Measurements from ENCODE around the gene UBE2I.

UBE2I gene

DNA sequence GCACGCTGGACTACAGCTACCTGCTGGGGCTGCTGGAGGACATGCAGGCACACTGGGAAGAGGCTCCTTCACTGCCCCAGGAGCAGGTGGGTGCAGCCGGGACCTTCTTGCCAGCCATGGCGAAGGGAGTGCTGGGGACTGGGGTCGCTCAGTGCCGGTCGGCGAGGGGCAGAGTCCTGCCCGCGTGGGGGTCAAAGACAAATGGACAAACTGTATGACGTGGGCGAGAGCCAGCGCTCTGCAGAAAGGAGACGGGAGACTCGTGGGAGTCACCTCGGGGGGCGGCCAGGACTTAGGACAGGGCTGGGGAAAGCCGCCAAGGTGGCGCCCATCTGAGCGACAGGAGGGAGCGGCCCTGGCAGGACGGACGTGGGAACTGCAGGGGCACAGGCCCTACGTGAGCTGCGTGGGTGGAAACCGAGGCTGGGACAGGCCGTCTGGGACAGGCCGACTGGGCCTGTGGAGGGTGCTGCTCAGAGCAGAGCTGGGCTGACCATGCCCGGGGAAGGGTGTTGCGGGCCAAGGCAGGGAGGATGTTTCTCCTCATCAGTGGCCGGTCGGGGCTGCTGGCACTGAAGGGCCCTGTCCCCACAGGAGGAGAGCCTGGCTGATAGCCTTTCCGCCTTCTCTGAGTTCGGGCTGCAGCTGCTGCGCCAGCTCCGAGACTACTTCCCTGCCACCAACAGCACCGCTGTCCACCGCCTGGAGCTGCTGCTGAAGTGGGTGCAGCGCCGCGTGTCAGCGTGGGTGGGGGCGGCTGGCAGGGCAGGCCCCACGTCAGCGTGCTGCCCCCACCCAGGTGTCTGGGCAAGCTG lies 34.2 kb downstream of the UBE2I start:
- no peak for DNase-seq (ENCODE audit: low spot score)

DNA sequence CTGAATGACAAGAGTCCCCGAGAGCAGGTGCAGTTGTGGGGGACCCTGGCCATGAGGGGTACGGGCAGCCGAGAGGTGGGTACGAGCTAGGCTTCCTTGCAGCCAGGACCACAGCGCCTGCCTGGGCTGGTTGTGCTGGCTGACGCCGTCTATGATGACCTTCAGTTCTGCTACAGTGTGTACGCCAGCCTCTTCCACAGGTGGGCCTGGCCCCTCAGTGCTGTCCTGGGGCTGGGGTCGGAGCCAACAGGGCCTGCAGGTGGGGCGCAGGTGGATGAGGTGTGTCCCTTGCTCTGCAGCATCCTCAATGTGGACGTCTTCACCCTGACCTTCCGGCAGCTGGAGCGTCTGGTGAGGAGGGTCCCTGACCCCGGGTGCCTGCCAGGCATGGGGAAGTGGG lies 35.1 kb downstream of the UBE2I start:
- DNase-seq (ENCODE audit: low spot score), result no peak

DNA sequence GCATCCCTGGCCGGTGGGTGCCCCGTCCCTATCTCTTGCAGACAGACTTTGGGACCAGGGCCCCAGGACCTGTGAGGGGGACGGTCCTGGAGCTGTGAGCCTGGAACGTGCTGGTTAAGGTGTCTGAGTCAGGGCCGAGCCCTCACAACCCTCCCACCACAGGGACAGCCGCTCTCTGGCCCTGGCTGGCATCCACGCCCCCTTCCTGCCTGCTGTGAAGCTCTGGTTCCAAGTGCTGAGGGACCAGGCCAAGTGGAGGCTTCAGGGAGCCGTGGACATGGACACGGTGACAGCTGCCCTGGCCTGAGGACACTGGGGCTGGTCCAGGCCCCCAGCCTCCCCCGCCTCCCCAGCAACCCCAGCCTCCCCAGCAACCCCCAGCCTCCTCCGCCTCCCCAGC lies 35.7 kb downstream of the UBE2I start:
- DNase-seq (ENCODE audit: low spot score), result no peak

DNA sequence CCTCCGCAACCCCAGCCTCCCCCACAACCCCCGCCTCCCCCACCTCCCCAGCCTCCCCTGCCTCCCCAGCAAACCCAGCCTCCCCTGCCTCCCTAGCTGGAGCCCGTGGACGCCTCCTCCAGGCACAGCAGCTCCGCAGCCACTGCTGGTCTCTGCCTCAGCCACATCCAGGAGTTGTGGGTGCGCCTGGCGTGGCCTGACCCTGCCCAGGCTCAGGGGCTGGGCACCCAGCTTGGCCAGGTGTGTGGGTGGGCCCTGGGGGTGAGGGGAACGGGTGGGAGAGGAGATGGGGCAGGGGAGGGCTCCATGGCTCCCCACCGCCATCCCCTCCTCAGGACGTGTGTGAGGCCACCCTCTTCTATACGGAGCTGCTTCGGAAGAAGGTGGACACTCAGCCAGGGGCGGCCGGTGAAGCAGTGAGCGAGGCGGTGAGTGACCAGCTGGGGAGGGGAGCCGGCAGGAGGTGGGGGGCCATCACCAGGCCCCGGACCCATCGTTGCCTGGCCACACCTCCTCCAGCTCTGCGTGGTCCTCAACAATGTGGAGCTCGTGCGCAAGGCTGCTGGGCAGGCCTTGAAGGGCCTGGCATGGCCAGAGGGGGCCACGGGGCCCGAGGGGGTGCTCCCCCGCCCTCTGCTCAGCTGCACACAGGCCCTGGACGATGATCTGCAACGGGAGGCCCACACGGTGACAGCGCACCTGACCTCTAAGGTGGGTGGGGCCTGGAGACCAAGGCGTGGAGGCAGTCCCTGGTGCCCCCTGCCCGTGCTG lies 36.4 kb downstream of the UBE2I start:
- DNase-seq (ENCODE audit: low spot score), result no peak

DNA sequence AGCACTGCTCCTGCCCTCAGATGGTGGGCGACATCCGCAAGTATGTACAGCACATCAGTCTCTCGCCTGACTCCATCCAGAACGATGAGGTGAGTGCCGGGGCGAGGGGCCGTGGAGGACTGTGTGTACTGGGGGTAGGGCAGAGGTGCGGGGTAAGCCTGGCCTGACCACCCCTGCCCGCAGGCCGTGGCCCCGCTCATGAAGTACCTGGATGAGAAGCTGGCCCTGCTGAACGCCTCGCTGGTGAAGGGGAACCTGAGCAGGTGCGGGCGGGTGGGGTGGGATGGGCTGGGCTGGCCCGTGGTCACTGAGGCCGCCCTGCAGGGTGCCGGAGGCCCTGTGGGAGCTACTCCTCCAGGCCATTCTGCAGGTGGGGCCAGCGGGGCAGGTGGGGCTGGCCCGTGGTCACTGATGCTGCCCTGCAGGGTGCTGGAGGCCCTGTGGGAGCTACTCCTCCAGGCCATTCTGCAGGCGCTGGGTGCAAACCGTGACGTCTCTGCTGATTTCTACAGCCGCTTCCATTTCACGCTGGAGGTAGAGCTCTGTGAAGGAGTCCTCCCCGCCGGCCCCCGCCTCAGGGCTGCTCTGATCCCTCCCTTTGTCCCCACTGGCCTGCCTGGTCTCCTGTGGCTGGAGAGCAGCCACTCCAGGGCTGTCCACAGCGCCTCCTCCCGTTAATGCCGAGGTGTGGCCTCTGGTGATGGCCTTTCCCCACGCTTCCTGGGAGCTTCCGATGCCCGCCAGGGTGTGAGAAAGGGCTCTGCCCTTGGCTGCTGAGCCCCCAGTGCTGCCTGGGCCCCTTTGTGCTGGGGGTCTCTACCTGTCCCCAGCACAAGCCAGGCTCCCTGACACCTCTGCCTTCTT lies 37.2 kb downstream of the UBE2I start:
- DNase-seq (ENCODE audit: low spot score), result no peak

DNA sequence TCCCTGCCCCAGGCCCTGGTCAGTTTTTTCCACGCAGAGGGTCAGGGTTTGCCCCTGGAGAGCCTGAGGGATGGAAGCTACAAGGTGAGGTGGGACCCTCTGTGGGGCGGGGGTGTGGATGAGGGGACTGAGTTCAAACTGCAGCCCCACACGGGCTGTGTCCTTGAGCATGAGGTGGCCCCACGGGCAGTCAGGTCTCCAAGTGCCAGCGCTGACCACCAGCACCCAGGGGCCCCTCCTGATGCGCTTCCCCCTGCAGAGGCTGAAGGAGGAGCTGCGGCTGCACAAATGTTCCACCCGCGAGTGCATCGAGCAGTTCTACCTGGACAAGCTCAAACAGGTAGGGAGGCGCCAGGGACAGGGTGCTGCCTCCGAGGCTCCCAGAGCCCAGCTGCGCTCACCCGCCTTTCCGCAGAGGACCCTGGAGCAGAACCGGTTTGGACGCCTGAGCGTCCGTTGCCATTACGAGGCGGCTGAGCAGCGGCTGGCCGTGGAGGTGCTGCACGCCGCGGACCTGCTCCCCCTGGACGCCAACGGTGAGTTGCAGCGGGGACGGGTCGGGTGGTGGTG lies 37.9 kb downstream of the UBE2I start:
- DNase-seq (ENCODE audit: low spot score), result no peak

DNA sequence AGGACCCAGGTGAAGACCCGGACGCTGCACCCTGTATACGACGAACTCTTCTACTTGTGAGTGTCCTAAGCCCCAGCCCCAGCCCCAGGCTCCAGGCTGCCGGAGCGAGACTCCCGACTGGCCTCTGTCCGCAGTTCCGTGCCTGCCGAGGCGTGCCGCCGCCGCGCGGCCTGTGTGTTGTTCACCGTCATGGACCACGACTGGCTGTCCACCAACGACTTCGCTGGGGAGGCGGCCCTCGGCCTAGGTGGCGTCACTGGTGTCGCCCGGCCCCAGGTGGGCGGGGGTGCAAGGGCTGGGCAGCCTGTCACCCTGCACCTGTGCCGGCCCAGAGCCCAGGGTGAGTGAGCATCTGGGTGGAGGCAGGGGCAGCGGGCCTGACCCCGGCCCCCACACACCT lies 38.5 kb downstream of the UBE2I start:
- DNase-seq (ENCODE audit: low spot score), result no peak

DNA sequence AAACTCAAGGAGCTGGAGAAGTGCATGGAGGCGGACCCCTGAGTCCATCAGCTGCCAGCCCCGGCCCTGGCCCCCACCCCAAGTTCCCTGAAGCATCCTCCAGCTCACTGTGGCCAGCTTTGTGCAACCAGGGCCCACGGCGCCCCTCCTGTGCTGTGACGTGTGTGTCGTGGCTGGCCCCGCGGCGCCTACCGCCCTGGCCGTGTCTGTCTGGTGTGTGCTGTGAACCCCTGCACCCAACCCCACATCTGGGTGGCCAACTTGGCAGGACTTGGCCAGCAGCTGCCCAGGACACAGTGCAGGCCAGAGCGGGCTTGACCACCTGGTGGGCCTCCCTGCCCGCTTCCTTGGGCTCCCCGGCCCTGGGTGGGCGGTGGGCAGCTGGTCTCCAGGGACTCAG lies 39.0 kb downstream of the UBE2I start:
- DNase-seq (ENCODE audit: low spot score), result no peak

DNA sequence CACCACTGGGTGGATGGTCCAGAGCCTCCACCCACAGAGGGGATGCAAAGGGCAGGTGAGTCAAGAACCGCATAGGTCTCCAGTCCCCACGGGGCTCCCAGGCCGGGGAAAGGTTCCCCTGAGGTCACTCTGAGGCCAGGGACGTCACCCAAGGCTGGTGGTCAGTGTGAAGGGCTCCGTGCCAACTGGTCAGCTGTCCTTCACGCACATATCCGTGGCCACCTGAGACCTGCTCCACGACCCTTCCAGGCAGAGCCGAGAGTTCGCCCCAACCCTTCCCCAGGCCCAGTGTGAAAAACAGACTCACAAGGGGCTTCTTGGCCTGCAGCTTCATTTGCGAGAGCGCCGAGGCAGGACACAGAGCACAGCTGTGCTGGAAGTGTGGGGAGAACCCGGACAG lies 39.5 kb downstream of the UBE2I start:
- no peak for DNase-seq (ENCODE audit: low spot score)

DNA sequence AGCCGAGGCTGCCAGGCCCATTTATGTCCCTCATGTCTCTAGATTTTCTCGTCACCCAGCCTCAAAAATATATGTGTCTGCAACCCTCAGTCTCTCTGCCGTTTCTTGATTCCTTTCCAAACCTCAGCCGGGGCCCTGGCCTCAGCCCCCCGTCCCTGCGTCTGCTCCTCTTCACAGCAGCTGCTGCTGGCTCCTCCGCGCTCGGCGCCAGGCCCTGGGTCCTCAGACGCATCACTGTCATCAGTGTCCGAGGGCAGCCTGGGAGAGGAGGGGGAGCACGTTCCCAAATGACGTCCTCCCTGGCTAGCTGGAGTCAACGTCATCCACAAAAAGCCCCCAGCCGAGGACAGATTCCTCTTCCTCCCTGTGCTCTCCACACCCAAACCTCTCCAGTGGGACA lies 39.9 kb downstream of the UBE2I start:
- no peak for DNase-seq (ENCODE audit: low spot score)

DNA sequence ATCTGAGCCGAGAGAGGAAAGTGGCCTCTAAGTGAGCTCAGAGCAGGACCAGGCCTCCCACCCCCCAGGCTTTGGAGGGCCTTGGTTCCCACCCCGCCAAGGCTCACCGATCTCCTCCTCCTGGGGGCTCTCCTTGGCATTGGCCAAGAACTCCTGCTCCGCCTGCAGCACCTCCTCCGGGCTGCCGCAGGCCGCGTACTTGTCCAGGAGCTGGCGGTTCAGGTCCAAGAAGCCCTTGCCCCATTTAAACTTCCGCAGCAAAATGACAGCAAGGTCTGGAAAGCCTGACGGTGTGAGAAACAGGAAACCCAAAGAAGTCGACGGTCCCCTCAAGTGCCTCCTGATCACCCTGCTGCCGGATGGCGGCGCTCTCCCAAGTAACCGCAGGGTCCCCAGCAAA lies 40.5 kb downstream of the UBE2I start:
- DNase-seq (ENCODE audit: low spot score), result no peak

DNA sequence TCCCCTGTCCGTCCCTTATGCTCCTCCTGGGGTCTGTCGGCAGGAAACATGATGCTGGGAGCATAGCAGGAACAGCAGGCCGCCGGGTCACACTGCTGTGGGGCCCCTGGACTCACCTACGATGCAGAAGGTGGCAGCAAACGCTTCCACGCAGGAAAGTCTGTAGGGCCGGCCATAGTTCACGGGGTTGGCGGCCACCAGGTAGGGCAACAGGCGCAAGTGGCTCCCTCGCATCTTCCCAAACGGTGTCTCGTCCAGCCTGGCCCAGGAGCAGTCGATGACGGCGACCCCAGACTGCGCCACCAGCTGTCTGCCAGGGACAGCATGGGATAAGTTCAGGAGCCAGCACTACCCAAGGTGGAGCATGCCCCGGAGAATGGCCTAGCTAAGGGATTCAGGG lies 41.3 kb downstream of the UBE2I start:
- no peak for DNase-seq (ENCODE audit: low spot score)

DNA sequence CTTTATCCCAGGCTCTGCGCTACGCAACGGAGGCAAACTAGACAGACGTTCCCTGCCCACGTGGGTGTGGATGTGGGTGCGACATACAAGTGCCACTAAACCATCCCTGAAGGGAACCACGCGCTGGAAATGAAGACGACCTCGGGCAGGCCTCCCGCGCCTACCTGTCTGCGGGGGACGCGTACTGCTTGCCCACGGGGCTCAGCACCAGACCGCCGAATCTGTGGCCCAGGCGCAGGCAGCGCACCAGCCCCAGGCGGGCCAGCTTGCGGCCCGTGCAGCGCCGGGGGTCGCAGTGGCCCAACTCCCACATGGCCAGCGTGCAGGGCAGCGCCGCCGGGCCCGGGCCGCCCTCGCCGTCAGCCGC lies 41.8 kb downstream of the UBE2I start:
- DNase-seq (ENCODE audit: low spot score), result no peak

DNA sequence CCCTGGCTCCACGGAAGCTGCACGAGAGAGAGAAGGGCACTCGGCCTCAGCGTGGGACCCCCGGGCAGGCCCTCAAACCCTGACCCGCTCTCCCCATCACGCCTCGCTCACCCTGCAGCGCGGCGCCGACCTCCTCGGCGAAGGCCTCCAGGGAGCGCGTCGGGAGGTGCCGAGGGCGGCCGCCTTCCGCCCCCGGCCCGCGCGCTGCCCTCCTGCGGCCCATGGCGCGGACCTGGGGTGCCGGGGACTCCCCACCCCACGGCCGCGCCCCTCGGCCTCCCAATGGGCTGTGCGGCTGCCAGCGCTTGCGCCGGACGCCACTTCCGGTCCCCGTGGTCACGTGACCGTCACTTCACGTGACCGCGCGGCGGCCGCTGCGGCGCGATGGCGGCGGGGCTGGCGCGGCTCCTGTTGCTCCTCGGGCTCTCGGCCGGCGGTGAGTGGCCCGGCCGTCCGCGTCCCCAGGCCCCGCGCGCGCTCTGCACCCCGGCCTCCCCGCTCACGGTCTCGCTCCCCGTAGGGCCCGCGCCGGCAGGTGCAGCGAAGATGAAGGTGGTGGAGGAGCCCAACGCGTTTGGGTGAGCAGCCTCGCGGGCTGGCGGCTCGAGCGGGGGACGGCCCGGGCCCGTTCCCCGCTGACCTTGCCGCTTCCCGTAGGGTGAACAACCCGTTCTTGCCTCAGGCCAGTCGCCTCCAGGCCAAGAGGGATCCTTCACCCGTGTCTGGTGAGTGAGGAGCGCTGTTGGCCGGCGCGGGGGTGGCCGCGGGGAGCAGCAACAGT lies 42.3 kb downstream of the UBE2I start, which contains the start of the genes GNPTG and TSR3:
Gene GNPTG (plus strand): TSS at position 350 of the 781 bp plus-strand sequence. CDS start 35 bp downstream, at position 385.
Gene TSR3 (minus strand): TSS at position 297 of the 781 bp plus-strand sequence. CDS start 74 bp downstream, at position 223.
- peak; percentile 81 for DNase-seq (ENCODE audit: low spot score)

DNA sequence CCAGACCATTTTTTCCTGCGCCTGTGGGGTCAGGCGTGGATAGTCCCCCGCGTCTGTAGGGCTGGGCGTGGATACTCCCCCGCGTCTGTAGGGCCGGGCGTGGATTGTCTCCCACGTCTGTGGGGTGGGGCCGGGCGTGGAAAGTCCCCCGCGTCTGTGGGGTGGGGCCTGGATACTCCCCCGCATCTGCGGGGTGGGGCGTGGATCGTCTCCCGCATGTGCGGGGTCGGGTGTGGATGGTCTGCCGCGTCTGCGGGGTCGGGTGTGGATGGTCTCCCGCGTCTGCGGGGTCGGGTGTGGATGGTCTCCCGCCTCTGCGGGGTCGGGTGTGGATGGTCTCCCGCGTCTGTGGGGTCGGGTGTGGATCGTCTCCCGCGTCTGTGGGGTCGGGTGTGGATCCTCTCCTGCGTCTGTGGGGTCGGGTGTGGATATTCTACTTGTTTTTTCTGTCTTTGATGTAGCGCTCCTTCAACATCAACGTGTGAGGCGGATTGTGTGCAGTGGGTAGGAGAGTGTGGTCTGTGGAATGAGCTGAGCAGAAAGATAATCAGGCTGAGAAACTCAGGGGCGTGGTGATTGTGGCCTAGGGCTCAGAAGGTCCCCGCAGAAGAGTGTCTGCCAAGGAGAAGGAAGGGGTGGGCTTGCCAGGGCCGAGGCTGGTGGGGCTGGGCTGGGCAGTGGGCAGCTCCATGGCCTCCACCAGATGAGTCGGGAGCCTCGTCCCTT lies 45.5 kb downstream of the UBE2I start:
- no peak for DNase-seq (ENCODE audit: low spot score)

DNA sequence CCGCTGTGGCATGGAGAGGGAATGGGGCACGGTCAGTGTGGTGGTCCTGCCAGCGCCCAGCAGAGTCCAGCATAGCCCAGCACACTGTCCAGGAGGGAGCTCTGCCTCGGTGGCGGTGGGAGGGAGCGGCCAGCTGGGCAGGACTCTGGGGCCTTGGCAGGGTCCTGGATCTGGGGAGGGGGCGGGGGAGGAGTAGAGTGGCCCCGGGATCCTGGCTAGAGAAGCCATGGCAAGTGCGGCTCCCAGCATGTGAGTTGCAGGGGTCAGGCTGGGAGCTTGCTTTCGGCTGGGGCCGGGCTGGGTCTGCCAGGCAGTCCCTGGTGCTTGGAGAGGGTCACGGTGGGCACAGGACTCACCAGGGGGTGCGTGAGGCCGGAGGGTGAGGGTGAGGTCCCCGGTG lies 46.2 kb downstream of the UBE2I start:
- no peak for DNase-seq (ENCODE audit: low spot score)

DNA sequence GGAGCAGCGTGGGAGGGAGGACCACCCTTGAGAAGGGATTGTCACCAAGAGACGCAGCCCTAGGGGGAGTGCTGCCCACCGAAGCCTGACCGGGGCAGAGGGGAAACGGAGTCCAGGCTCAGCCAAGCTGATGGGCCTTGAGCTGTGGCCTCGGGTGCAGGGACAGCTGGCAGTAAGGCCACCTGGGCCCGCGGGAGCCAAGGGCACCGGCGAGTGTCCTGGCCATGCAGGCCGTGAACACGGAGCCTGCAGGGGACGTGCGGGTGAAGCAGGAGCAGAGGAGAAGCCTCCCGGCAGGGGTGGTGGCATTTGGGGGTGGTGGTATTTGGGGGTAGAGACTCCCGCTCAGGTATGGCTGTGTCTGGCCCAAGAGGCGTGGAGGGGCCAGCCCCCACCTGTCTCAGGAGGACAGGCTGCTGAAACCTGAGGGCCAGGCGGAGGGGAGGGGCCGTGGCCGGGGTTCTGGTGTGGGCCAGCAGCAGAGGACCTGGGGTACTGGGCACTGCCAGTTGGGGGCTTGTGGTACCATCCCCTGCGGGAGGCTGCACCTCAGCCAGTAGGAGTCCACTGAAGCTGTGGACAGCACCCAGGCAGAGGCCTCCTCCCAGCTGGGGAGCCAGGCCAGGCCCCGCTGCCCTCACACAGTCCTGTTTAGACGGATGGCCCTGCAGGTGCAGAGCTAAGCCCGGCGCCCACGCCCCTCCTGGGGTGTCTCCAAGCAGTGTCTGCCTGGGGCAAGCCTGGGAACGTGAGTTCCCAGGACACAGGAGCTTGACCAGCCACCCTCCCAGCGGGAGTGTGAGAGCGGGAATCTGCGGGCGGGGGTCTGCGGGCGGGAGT lies 46.8 kb downstream of the UBE2I start:
- DNase-seq (ENCODE audit: low spot score), result no peak

DNA sequence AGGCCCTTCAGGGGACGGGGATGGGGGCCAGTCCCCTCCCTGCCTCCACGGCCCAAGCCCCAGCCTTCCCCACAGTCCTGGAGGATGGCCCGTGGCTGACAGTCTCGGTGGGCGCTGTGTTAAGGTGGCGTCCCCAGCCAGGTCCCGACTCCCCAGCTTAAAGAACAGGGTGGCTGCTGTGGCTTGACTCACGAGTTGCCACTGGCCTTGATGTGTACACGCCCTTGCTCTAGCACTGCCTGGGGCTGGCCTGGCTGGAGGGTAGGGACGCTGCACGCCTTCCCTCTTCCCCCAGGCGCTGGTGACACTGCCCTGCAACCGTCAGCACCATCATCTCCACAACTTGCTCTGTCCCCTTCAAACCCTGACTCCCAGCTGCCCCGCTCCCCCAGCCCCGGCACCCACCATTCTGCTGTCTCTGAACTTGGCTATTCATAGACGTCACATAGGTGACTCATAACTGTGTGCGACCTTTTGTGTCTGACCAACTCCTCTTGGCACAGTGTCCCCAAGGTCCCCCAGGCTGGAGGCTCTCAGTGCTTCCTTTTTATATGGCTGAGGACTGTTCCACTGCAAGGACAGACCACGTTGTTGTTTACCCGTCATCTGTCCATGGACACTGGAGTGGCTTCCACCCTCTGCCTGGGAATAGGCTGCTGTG lies 48.6 kb downstream of the UBE2I start:
- DNase-seq (ENCODE audit: low spot score), result no peak

Measured in CD4-positive, alpha-beta T cell treated with Interleukin-6 at 100 ng/mL for 8 hours (primary cell).